GM12891 (cell line): Measurements from ENCODE around the gene ITGA7.

Source experiments
- DNase-seq: peaks from one replicate; pipeline ENCODE4 v3.0.0; 2011; ENCODE audit warnings: low spot score; ENCODE audit not compliant: insufficient read length
- FAIRE-seq: peaks from 2 replicates; lab custom pipeline; 2011; peaks lifted over from hg19 to GRCh38; lab: Jason Lieb, UNC
- PAX5 ChIP-seq: IDR thresholded peaks from 2 replicates; pipeline ENCODE4 v1.6.1; 2011; ENCODE audit warnings: low read length, moderate library complexity, mild to moderate bottlenecking; ENCODE audit not compliant: insufficient read depth, severe bottlenecking
- POLR2A ChIP-seq: IDR thresholded peaks from 2 replicates; pipeline ENCODE4 v1.6.1; 2011; ENCODE audit warnings: low read depth, low read length, control low read depth
- POLR2AphosphoS5 ChIP-seq: IDR thresholded peaks from 2 replicates; pipeline ENCODE4 v1.6.1; 2011; ENCODE audit warnings: low read depth, low read length, control low read depth
- POU2F2 ChIP-seq: IDR thresholded peaks from 2 replicates; pipeline ENCODE4 v1.6.1; 2011; ENCODE audit warnings: low read depth, mild to moderate bottlenecking, control low read depth, low read length, moderate library complexity
- SPI1 ChIP-seq: IDR thresholded peaks from 2 replicates; pipeline ENCODE4 v1.6.1; 2011; ENCODE audit warnings: low read depth, low read length, control low read depth
- TAF1 ChIP-seq: IDR thresholded peaks from 2 replicates; pipeline ENCODE4 v1.6.1; 2011; ENCODE audit warnings: low read depth, low read length, control low read depth

Gene ITGA7

GRCh38 chr12:55686366-55687010 lies 21.2 kb downstream of the ITGA7 start:
- no peak for FAIRE-seq
- no peak for TF ChIP-seq POLR2AphosphoS5
- TF ChIP-seq SPI1 = no peak
- TF ChIP-seq POLR2A = no peak
- no peak for TF ChIP-seq POU2F2
- TF ChIP-seq TAF1 = no peak
- no peak for TF ChIP-seq PAX5
- DNase-seq = no peak

- FAIRE-seq = no peak
- no peak for DNase-seq
- TF ChIP-seq POU2F2 (no peak), SPI1 (no peak), TAF1 (no peak), PAX5 (no peak), POLR2A (no peak), POLR2AphosphoS5 (no peak)
Measured at GRCh38 chr12:55685671-55686070, 22.0 kb downstream of the ITGA7 start.

- TF ChIP-seq SPI1 (no peak), PAX5 (no peak), TAF1 (no peak), POLR2A (no peak), POLR2AphosphoS5 (no peak), POU2F2 (no peak)
- DNase-seq (no peak), FAIRE-seq (no peak)
Measured at GRCh38 chr12:55684761-55685370, 22.8 kb downstream of the ITGA7 start.

- no peak for DNase-seq
Measured at GRCh38 chr12:55683676-55684075, 24.0 kb downstream of the ITGA7 start.

GRCh38 chr12:55682087-55682796 lies 25.5 kb downstream of the ITGA7 start:
- FAIRE-seq (peak; percentile 26), DNase-seq (no peak)
- TF ChIP-seq SPI1 (no peak), POLR2A (no peak), POU2F2 (no peak), TAF1 (no peak), POLR2AphosphoS5 (no peak), PAX5 (no peak)

More at GRCh38 chr12:55683676-55684075, 24.0 kb downstream of the ITGA7 start:
- FAIRE-seq = no peak
- no peak for TF ChIP-seq POLR2A
- TF ChIP-seq PAX5 = no peak
- no peak for TF ChIP-seq TAF1
- no peak for TF ChIP-seq SPI1
- TF ChIP-seq POLR2AphosphoS5 = no peak
- TF ChIP-seq POU2F2 = no peak

- DNase-seq = no peak
Measured at GRCh38 chr12:55681142-55682077, 26.3 kb downstream of the ITGA7 start.

GRCh38 chr12:55679691-55680090 lies 28.0 kb downstream of the ITGA7 start:
- no peak for DNase-seq
- no peak for TF ChIP-seq TAF1
- TF ChIP-seq POLR2A = no peak
- no peak for TF ChIP-seq POLR2AphosphoS5
- TF ChIP-seq POU2F2 = no peak
- no peak for FAIRE-seq

More at GRCh38 chr12:55681142-55682077, 26.3 kb downstream of the ITGA7 start:
- FAIRE-seq = peak; percentile 73
- no peak for TF ChIP-seq POLR2AphosphoS5
- no peak for TF ChIP-seq TAF1
- TF ChIP-seq POU2F2 = no peak
- no peak for TF ChIP-seq PAX5
- TF ChIP-seq SPI1 = no peak
- no peak for TF ChIP-seq POLR2A

- TF ChIP-seq POLR2AphosphoS5 = no peak
- TF ChIP-seq POLR2A = no peak
- no peak for TF ChIP-seq SPI1
- TF ChIP-seq TAF1 = no peak
- no peak for TF ChIP-seq PAX5
- TF ChIP-seq POU2F2 = no peak
- FAIRE-seq = no peak
- DNase-seq = no peak
Measured at GRCh38 chr12:55676707-55677106, 31.0 kb downstream of the ITGA7 start.

GRCh38 chr12:55675666-55676065 lies 32.0 kb downstream of the ITGA7 start:
- TF ChIP-seq SPI1 (no peak), PAX5 (no peak), TAF1 (no peak), POLR2AphosphoS5 (no peak), POU2F2 (no peak)
- DNase-seq (no peak), FAIRE-seq (no peak)

GRCh38 chr12:55673638-55674037 lies 34.1 kb downstream of the ITGA7 start:
- FAIRE-seq = peak; percentile 88

More at GRCh38 chr12:55673638-55674037, 34.1 kb downstream of the ITGA7 start:
- peak; percentile 47; the same call in 1 of the 2 replicates for TF ChIP-seq TAF1
- peak; percentile 97 for TF ChIP-seq SPI1
- TF ChIP-seq POLR2A = 0 out of 2 replicates have a peak, but pooled peaks have one; percentile 32
- TF ChIP-seq POU2F2 = no peak
- TF ChIP-seq PAX5 = no peak
- DNase-seq = no peak
